ENCODE data around the gene MYOG.

Gene MYOG

DNA sequence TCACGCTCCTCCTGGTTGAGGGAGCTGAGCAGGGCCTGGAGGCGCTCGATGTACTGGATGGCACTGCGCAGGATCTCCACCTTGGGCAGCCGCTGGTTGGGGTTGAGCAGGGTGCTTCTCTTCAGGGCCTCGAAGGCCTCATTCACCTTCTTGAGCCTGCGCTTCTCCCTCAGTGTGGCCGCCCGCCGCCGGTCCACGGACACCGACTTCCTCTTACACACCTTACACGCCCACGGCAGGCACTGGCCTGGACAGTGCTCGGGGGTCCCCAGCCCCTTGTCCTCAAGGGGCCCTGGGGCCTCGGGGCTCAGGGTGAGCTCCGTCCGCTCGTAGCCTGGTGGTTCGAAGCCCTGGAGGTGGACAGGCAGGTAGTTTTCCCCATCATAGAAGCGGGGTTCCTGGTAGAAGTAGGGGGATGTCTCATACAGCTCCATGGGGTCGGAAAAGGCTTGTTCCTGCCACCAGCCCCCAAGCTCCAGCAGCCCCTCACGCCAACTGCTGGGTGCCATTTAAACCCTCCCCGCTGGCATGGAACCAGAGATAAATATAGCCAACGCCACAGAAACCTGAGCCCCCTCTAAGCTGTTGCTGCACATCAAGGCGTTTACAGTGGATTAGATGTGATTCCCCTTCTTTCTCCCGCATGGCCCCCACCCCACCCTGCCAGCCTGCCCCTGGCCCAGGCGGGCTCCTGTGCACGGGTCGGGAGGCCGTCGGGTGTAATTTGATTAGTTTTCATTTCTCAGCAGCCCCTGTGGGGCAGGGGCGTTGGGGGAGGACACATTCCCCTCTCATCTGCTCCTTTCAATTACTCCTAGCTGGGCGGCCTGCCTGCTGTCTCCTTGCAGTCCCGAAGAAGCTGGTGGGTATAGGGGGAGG is at the start of gene MYOG:
Gene MYOG, minus strand, starts transcription at position 485 of the 879 bp plus-strand sequence. Its CDS starts 51 bp downstream, at position 434.
- no peak for DNase-seq (ENCODE audit: low spot score)

DNA sequence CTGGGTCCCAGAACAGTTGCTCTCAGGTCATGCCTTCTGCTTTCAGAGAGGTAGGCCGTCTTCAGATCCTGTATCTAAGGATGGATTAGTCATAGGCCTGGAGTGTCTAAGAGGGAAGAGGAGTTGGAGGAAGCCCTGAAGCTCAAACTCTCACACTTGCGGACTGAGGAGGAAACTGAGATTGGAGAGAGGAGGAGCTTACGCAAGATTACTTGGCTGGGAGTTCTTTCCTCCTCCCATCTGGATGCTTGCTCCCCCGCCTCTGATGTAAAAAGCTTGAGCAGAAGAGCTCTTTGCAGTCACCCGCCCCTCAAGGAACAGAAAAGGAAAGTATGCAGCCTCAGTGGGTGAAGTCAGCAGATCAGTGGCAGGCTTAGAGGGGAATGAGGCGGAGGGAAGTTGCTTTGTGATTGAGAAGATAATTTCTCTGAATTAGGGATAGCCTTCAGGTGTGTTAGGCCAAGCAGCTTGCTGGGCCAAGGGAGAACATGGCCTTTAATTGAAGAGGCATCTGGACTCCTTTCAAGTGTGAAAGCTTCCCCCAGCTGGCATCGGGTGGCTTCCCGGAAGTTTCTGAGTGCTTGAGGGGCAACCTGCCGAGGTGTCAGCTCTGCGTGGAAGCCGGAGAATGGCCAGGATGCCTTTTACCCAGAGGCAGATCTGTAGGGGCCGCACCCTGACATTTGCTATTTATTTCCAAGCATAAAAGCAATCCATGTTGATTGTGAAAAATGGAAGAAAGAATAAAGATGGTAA is 48.3 kb upstream of the MYOG start:
- DNase-seq (ENCODE audit: low spot score): no peak

DNA sequence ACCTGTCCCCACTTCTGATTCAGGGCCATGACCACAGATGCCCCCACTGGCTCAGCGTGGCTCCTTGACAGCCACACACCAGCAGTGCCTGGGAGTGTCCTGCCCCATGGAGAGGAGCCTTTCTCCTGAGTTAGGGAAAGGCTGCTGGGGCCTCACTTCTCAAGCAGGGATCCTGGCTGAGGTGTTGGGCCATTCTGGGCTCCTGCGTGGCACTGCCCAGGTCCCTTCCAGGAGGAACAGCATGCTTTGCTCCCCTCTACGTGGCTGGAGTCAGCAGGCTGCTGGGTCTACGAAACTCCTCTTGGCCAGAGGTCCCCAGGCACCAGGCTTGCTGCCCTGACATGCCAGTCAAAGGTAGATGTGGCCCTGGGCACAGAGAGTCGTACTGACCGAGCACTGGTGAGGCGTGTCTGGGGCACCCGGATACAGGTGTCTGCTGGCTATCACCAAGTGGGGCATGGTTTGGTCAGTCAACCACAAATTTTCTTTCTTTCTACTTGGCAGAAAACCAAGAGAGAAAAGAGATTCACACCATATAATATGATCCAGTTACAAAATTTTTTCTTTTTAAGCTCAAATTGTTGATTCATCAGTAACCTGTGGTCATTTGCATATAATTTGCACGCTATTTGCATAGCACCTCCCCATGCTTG is 45.9 kb upstream of the MYOG start:
- no peak for DNase-seq (ENCODE audit: low spot score)

DNA sequence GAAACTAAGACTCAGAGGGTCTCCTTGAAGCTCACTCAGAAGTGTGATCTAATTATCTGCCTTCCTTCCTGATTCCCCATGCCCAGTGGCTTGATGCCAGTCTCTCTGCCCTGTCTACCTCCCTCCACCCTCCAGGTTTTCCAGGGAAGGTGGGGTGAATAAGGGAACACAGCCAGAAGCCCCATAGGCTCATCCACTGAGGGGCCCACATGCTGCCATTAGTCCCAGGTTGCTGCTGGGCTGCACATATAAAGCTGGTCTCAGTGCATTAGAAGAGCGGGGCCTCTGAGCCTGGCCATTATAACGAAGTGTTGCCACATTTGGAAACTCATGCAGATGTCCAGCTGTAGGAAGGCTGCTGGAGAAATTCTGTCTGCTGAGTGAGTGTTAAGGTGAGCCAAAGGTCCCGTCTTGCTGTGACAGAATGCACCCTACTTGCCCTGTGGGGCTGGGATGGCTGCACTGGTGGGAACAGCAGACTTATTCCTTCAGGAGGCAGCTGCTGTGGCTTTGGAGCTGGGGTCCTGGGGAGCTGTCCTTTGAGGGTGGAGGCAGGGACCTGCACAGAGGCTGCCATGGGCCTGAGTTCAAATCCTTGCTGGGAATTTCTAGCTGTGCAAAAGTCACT is 44.7 kb upstream of the MYOG start:
- DNase-seq (ENCODE audit: low spot score): no peak

DNA sequence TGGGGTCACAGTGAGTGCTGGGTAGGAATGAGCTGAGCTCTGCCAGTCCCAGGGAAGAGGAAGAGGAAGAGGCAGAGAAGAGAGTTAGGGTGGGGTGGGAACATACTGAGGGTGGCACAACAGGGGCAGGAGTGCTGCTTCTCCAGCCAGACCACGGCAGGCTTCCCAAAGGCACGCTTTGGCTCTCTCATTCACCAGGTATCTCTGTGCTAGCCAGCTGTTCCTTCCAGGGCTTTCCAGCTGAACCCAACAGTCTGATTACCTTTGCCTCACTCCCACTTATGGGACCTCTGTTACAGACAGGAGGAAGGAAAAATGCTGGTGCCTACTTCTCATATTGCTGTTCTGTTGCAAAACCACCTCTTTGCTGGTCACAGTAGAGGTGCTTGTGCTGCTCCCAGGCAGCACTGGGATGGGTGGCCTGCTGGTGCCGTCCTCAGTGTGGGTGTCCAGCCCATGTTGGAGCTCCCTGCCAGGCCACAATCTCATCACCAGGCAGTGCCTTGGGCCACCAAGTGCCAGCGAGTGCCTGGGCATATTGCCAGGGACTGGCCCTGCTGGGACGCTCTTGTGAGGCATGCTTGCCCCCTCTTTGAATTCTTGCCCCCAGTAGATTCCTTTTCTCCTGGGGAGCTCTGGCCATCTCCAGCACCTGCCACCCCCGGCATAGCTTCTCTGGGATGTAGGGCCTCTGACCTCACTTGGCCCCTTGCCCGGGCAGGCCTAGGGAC is 43.9 kb upstream of the MYOG start:
- no peak for DNase-seq (ENCODE audit: low spot score)

DNA sequence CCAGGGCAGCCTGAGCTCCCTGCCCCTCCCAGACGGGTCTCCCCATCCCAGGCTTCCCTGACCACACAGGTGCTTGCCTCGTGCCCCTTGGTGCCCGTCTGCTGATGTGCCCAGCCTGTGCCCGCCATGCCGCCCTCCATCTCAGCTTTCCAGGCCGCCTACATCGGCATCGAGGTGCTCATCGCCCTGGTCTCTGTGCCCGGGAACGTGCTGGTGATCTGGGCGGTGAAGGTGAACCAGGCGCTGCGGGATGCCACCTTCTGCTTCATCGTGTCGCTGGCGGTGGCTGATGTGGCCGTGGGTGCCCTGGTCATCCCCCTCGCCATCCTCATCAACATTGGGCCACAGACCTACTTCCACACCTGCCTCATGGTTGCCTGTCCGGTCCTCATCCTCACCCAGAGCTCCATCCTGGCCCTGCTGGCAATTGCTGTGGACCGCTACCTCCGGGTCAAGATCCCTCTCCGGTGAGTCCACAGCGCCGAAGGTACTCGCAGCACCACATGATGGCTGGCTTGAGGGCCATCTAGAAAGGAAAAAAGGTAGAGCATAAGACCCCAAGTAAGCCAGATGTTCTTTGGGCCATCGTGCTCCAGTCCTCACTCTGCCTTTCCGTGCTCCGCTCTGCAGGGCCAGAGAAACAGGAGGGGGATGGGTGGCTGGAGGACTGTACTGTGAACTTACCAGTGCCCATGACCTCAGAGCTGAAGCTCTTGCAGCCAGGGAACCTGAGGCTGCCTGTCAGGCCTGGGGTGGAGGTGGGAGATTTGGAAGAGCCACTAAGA is 43.1 kb upstream of the MYOG start:
- no peak for DNase-seq (ENCODE audit: low spot score)

DNA sequence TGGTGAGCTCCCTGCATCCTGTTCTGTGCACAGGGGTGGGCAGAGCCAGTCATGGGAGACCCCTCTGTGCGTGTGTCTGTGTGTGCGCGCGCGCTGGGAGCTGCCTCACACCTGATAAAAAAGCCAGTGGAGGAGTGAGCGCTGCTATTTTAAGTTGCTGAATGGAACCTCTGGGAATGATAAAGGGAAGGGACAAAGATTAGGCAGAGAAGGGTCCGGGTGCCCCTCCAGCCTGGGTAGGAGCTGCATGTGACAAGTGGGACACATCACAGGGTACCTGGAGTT is 42.6 kb upstream of the MYOG start:
- DNase-seq (ENCODE audit: low spot score): no peak

DNA sequence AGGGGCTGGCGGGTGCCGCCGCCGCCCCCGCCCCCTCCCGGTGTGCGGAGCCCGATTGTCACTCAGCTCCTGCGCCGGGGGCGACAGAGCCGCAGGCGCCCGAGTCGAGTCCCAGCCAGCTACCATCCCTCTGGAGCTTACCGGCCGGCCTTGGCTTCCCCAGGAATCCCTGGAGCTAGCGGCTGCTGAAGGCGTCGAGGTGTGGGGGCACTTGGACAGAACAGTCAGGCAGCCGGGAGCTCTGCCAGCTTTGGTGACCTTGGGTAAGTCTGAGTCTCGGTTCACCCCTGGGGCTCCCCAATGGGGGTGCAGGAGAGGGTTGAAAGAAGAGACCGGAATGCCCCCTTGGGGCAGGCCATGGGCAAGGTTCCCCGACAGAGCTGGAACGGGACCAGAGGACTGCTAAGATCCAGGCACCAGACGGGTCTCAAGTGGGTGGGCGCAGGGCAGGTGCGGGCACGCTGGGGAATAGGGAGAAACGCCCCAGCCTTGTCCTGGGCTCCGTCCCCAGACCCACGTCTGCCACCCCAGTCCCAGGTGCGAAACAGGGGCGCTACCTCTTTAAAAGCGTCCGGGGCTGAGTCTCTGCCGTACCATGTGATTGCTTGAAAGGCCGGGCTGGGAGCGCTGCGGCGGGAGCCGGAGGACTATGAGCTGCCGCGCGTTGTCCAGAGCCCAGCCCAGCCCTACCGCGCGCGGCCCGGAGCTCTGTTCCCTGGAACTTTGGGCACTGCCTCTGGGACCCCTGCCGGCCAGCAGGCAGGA is 42.0 kb upstream of the MYOG start, which contains the start of gene ADORA1:
Gene ADORA1, plus strand, starts transcription at position 61 of the 765 bp plus-strand sequence. CDS start 1,116 bp downstream, outside the sequence.
- DNase-seq (ENCODE audit: low spot score): no peak

DNA sequence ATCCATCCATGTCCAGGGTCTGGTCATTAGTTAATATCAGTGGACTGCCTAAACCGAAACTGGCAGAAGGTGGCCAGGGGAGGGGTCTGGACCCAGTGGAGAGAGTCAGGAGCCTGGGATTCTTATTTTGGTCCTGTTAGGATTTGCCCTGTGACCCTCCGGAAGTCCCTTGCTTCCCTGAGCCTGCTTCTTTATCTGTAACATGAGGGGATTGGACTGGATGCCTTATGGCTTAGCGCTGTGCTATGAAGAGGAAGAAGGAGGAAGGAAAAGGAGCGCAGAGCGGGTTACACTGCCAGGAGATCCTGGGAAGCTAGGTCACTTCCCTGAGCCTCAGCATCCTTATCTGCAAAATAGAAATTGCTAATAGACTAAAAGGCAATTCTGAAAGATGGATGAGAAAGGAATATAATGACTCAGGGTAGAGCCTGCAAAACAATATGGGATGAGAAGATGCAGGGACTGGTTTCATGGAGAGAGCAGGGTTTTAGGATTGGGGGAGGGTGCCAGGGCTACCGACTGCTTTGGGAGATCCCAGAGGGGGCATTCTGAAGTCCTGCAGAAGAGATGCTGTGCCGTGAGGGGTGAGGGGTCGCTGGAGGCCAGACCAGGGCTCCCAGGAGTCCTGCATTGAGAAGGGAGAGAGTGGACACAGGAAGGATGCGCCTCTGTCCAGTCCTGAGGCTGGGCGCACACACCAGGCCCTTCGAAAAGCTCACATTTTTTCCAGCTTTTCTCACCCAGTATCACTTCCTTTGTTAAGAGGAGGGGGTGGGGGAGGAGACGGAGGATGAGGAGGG is 41.3 kb upstream of the MYOG start:
- no peak for DNase-seq (ENCODE audit: low spot score)

DNA sequence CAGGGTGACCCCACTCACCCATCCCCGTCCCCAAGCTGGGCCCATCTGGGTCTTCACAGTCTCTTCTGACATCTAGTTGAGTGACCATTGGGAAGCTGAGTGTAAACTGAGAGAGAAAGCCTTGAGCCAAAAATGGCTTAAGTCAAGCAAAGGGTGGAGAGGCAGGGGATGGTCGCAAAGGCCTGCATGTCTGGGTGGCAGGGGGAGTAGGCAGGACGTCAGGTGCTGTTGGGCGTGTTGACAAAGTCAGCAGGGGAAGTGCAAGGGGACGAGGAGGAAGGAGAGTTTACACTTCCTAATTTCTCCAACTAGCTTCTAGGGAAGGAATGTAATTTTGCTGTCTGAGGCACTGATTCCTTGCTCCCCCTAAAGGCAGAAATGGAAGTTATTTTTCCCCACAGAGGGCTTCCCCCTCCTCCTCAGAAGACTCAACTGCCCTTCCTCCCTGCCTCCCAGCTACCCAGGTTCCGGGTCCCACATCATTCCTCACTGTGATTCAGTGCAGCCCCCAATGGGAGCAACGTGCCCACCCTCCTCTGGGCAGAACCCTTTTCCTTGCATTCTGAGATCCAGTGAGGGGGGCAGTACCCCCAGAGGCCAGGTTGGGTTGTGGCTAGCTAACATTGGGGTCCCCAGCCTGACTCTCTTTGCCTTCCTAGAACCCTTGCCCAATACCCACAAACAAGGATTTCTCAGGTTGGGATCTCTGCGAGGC is 40.5 kb upstream of the MYOG start:
- DNase-seq (ENCODE audit: low spot score): no peak

DNA sequence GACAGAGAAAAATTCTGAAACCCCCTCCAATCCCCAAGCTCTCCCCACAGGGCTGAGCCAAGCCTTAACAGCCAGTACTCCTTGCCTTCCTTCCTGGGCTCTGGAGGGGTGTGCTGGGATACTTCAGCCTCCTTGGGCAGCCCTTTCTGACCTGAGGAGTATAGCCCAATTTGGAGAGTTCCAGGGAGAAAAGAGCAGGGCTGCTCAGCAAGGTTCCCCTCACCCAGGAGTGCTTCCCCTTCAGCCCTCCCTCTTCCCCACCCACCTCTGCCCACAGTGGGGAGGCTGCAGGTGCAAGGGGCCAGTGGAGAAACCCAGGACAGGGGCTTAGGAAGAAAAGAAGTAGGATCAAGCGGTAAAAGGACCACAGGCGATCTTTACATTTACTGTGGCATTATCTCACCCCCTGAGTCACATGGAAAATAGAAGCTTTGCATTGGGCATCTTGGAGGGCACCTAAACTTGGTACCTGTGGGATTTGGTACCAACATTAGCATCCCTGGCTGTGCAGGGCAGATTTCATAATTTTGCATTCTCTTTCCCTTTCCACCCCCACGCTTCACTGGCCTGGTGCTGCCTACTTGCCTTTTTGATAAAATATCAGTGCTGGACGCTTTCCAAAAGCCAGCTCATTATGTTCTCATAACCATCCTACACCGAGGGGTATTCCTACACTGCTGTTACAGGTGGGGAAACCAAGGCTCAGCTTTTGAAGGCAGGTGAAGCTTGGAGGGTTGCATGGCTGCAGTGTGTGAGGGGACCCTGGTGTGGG is 38.9 kb upstream of the MYOG start:
- no peak for DNase-seq (ENCODE audit: low spot score)

DNA sequence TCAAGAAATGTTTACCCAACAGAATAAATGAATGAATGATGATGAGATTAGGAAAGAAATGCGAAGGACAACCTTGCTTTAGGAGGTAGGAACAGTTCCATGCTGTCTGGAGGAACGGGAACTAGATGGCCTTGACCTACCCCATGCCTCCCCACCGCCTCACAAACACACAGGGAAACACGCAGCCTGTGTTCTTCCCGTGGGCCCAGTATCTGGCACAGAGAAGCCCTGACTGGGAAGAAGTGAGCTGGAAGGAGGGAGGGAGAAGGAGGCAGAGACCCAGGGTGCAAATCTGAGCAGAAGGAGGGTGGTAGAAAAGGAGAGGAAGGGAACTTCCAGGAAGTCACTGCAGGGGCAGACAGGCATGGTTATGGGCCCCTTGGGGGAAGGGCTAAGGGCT is 38.2 kb upstream of the MYOG start:
- DNase-seq (ENCODE audit: low spot score): no peak

DNA sequence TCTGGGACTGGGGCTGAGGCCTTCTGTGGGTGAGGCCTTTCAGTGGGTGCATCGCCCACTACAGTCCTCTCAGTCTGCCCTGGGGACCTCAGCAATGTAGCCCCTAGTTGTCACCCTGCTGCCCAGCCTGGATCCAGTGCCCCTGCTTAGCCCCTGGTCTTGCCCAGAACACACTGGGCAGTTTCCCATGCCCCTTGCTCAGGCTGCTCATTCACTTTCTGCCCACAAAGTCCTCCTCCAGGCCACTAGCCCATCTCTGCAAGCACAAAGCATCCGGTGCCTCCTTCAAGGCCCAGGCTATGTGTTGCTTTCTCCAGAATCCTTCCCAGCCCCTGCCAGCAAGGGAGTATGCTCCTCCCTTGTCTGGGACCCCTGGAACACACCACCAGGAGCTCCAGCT is 36.3 kb upstream of the MYOG start:
- no peak for DNase-seq (ENCODE audit: low spot score)

DNA sequence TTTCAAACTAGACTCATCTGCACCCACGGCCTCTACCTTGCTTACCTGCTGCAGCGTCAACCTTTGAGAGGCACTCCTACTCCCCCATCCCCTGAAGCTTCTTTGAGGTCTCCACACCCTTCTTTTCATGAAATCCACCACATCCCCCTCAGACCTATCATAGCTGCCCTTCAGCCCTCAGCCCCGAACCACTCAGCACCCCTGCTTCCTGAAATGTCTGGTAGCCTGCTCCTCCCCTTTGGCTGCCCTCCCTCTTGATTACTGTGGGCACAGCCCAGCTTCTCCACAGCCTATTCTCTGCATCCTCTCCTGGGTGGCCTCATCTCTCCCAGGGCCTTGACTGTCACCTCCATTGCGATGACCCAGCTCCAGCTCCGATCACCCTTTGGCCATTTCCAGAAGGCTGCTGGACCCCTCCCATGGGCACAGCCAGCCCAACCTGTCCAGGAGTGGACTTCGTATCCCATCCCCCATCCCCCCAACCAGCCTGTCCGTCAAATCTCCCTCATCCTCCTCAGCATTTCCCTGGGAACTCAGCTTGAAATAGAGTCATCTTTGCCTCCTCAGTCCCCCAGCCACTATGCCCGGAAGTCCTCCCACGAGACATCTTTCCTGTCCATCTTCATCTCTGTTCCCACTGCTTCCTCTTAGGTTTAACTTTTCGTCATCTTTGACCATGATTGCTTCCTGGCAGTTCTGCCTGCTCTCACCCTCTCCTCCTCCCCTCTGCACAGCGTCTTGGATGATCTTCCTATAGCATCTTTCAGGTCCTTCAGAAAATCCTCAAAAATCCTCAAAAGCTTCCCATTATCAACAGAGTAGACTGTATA is 35.6 kb upstream of the MYOG start:
- no peak for DNase-seq (ENCODE audit: low spot score)

DNA sequence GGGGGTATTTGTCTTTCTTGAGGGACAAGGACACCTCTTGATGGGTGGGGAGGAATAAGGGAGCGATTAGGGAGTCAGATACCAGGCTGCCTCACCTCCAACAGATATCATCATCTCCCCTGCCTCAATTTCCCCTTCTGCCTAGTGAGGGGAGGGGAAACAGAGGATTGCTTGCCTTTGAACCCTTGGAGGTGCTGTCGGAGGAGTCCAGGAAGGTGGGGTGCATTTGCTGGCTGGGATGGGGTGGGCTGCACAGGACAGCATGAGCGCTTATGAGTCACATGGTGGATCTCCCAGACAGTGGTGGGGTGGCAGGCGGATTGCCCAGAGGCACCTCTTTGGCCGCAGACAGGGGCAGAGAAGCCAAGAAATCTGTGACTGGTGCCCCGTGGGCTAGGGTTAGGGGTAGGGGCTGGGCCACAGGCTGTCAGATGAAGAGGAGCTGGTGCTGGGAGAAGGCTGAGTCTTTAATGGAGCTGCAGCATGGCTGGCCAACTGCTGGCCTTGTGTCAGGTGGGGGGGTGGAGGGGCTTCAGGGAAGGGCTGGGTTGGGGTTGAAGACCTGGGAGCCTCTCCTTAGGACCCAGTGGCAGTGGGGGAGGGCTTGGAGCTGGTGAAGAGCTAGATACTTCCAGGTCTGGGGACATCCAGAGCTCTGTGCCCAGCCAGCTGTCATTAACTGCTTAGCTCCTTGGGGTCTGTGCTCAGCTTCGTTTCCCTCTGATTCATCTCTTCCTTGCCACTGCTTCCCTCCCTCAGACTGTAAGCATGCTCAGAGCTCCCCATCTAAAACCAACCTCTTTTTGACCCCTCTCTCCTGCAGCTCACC is 34.7 kb upstream of the MYOG start:
- no peak for DNase-seq (ENCODE audit: low spot score)
